Skeletal muscle tissue (tissue), 4 donors: ENCODE results near the gene LEF1. TPM values are rescaled to one million over a fixed set of nuclear protein-coding genes. Genes with fewer than 3 reads are reported as not detected.
"Not testable (repeated sequence)": the region's sequence is repeated elsewhere in the genome, so short reads cannot be mapped to it uniquely, and the experiment has no call there.

Experiments used
- H3K27ac ChIP-seq: one replicate; pipeline ENCODE4 v1.7.0; 2013; ENCODE audit warnings: mild to moderate bottlenecking, low read depth, low read length, inconsistent platforms
- H3K27me3 ChIP-seq, 3 donors: one replicate each; pipeline ENCODE4 v1.7.0; 2013; ENCODE audit warnings: low read length in 3 of 3; ENCODE audit not compliant: control insufficient read depth in 3 of 3, insufficient read depth in 3 of 3
- H3K36me3 ChIP-seq, 3 donors: one replicate each; pipeline ENCODE4 v1.7.0; 2013; ENCODE audit warnings: low read length in 3 of 3; ENCODE audit not compliant: control insufficient read depth in 3 of 3, insufficient read depth in 3 of 3
- H3K4me1 ChIP-seq, 3 donors: one replicate each; pipeline ENCODE4 v1.7.0; 2013; ENCODE audit warnings: low read length in 3 of 3, mild to moderate bottlenecking in 3 of 3; ENCODE audit not compliant: control insufficient read depth in 3 of 3, insufficient read depth in 3 of 3
- H3K4me3 ChIP-seq, 3 donors: one replicate each; pipeline ENCODE4 v1.7.0; 2013; ENCODE audit warnings: low read length in 3 of 3
- H3K9ac ChIP-seq, 3 donors: one replicate each; pipeline ENCODE4 v1.7.0; 2013; ENCODE audit warnings: low read length in 3 of 3, mild to moderate bottlenecking in 3 of 3, moderate library complexity in 2 of 3, low read depth in 1 of 3
- H3K9me3 ChIP-seq, 3 donors: one replicate each; pipeline ENCODE4 v1.7.0; 2013; ENCODE audit warnings: low read length in 3 of 3; ENCODE audit not compliant: control insufficient read depth in 3 of 3
- total RNA-seq: library from RNA; depleted of rRNA; stranded (reverse); fragments of >200 nt; gene quantifications from one replicate; pipeline ENCODE4 v1.2.3, GENCODE V29; 2014
- donor health status: Osteomylitis.

The LEF1 gene
- total RNA-seq, 1 donor from 2014 or later: 4.7 TPM

- no peaks in the 10 kb centered on the region for H3K4me1 ChIP-seq
- peaks cover 0 to 4% (median 0%) of the 10 kb centered on the region in 3 donors for H3K27me3 ChIP-seq
- no peak overlapping the region for H3K4me3 ChIP-seq
- no peak overlapping the region for H3K9ac ChIP-seq
- no peaks in the 10 kb centered on the region for H3K9me3 ChIP-seq
- H3K36me3 ChIP-seq: no peaks in the 10 kb centered on the region
- no peak overlapping the region for H3K27ac ChIP-seq
Observed at GRCh38 chr4:108054025-108054638, 114.6 kb downstream of the LEF1 start.

- Histone ChIP-seq H3K4me1 (no peaks in the 10 kb centered on the region), H3K9me3 (no peaks in the 10 kb centered on the region), H3K4me3 (no peak overlapping the region), H3K27ac (no peak overlapping the region), H3K9ac (no peak overlapping the region), H3K27me3 (peaks cover 0 to 4% (median 0%) of the 10 kb centered on the region in 3 donors), H3K36me3 (no peaks in the 10 kb centered on the region)
Observed at GRCh38 chr4:108053251-108053711, 115.5 kb downstream of the LEF1 start.

GRCh38 chr4:108052558-108053120 is 116.1 kb downstream of the LEF1 start:
- no peaks in the 10 kb centered on the region for H3K9me3 ChIP-seq
- H3K27ac ChIP-seq: no peak overlapping the region
- no peaks in the 10 kb centered on the region for H3K36me3 ChIP-seq
- peaks cover 0 to 4% (median 0%) of the 10 kb centered on the region in 3 donors for H3K27me3 ChIP-seq
- H3K4me3 ChIP-seq: no peak overlapping the region
- H3K4me1 ChIP-seq: no peaks in the 10 kb centered on the region
- H3K9ac ChIP-seq: no peak overlapping the region

- no peak overlapping the region for H3K27ac ChIP-seq
- no peaks in the 10 kb centered on the region for H3K9me3 ChIP-seq
- H3K4me3 ChIP-seq: no peak overlapping the region
- H3K4me1 ChIP-seq: no peaks in the 10 kb centered on the region
- H3K9ac ChIP-seq: no peak overlapping the region
- no peaks in the 10 kb centered on the region for H3K36me3 ChIP-seq
- H3K27me3 ChIP-seq: peaks cover 0 to 4% (median 0%) of the 10 kb centered on the region in 3 donors
Observed at GRCh38 chr4:108051343-108051742, 117.4 kb downstream of the LEF1 start.

- H3K9ac ChIP-seq: not testable (repeated sequence)
Observed at GRCh38 chr4:108050166-108051111, 118.3 kb downstream of the LEF1 start.

GRCh38 chr4:108049406-108049805 is 119.3 kb downstream of the LEF1 start:
- H3K9me3 ChIP-seq: no peaks in the 10 kb centered on the region
- H3K27ac ChIP-seq: no peak overlapping the region
- H3K36me3 ChIP-seq: no peaks in the 10 kb centered on the region
- no peak overlapping the region for H3K9ac ChIP-seq
- H3K27me3 ChIP-seq: peaks cover 0 to 4% (median 0%) of the 10 kb centered on the region in 3 donors
- H3K4me1 ChIP-seq: peaks cover 5 to 10% (median 8%) of the 10 kb centered on the region in 3 donors
- no peak overlapping the region for H3K4me3 ChIP-seq

More at GRCh38 chr4:108050166-108051111, 118.3 kb downstream of the LEF1 start:
- not testable (repeated sequence) for H3K4me3 ChIP-seq, H3K4me1 ChIP-seq, H3K36me3 ChIP-seq, H3K27ac ChIP-seq, H3K9me3 ChIP-seq, H3K27me3 ChIP-seq

- peaks cover 5 to 11% (median 8%) of the 10 kb centered on the region in 3 donors for H3K4me1 ChIP-seq
- no peak overlapping the region for H3K4me3 ChIP-seq
- H3K27me3 ChIP-seq: peaks cover 0 to 1% (median 0%) of the 10 kb centered on the region in 3 donors
- H3K9me3 ChIP-seq: no peaks in the 10 kb centered on the region
- no peak overlapping the region for H3K27ac ChIP-seq
- H3K36me3 ChIP-seq: no peaks in the 10 kb centered on the region
- H3K9ac ChIP-seq: no peak overlapping the region
Observed at GRCh38 chr4:108048997-108049396, 119.7 kb downstream of the LEF1 start.

GRCh38 chr4:108048157-108048556 is 120.6 kb downstream of the LEF1 start:
- Histone ChIP-seq H3K36me3 (no peaks in the 10 kb centered on the region), H3K4me3 (no peak overlapping the region), H3K9me3 (no peaks in the 10 kb centered on the region), H3K9ac (no peak overlapping the region), H3K27me3 (no peaks in the 10 kb centered on the region), H3K27ac (no peak overlapping the region), H3K4me1 (peaks cover 5 to 14% (median 11%) of the 10 kb centered on the region in 3 donors)

GRCh38 chr4:108047199-108047598 is 121.5 kb downstream of the LEF1 start:
- Histone ChIP-seq H3K4me1 (peaks cover 5 to 18% (median 11%) of the 10 kb centered on the region in 3 donors), H3K27ac (no peak overlapping the region), H3K36me3 (no peaks in the 10 kb centered on the region), H3K9ac (no peak overlapping the region), H3K4me3 (no peak overlapping the region), H3K9me3 (no peaks in the 10 kb centered on the region), H3K27me3 (no peaks in the 10 kb centered on the region)

- H3K4me3 ChIP-seq: no peak overlapping the region
- H3K9me3 ChIP-seq: no peaks in the 10 kb centered on the region
- no peaks in the 10 kb centered on the region for H3K27me3 ChIP-seq
- no peak overlapping the region for H3K9ac ChIP-seq
- peaks cover 5 to 18% (median 11%) of the 10 kb centered on the region in 3 donors for H3K4me1 ChIP-seq
- no peaks in the 10 kb centered on the region for H3K36me3 ChIP-seq
- no peak overlapping the region for H3K27ac ChIP-seq
Observed at GRCh38 chr4:108045687-108046024, 123.1 kb downstream of the LEF1 start.
